ENCODE data around the gene SEPTIN7.

SEPTIN7 gene

DNA sequence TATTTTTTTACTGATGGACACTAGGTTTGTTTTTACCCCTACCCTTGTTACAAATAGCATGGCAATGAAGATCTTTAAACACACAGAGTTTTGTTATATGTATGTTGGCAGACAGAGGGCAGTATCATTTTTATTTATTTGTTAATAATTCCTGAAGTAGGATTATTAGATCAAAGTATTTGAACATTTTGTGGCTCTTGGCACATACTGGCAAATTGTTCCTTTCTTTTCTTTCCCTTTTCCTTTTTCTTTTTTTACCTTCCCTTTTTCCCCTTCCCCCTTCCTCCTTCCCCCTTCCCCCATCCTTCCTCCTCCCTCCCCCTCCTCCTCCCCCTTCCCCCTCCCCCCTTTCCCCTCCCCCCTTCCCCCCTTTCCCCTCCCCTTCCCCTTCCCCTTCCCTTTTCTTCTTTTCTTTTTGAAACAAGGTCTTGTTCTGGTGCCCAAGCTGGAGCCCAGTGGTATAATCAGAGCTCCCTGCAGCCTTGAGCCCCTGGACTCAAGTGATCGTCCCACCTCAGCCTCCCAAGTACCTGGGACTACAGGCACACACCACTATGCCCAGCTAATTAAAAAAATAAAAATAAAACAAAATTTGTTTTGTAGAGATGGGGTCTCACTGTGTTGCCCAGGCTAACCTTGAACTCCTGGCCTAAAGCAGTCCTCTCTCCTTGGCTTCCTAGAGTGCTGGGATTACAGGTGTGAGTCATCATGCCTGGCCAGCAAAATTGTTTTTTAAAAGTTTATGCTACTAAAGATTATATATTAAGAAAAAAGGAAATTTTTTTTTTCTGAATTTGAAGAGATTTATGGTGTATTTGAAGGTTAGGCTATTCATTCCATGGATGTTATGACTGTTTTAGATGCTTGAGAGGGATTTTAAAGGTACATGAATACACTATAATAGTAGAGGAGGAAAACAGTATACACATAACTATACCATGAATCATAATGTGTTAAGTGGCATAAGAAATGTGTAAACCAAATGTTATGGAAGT lies 39.3 kb downstream of the SEPTIN7 start:
- DNase-seq (ENCODE audit: low read depth) = no peak

DNA sequence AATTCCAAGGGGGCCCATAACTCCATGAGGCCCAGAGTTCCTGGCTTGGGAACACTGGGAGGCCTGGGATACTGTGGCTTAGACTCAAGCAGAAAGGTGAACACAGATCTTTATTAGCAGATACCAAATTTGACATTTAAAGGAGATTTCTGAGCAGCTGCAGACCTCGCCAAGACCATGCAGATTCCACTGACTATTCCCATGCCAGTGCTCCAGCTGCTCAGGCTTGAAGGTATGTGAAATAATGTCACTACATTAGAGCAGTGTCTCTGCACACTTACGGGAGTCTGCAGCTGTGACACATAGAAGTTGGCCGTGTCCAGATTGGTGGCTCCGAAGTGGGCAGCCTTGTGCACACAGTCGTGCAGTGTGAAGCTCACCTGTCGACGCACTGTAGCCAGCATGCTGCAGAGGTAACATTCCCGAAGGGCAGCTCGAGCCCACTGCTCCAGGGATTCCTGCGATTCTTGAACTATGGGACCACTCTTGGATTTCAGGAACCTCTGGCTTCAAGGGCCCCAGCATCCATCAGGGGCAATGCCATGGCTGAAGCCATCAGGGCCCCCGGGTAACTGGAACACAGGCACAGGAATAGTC lies 46.1 kb downstream of the SEPTIN7 start:
- no peak for DNase-seq (ENCODE audit: low read depth)

DNA sequence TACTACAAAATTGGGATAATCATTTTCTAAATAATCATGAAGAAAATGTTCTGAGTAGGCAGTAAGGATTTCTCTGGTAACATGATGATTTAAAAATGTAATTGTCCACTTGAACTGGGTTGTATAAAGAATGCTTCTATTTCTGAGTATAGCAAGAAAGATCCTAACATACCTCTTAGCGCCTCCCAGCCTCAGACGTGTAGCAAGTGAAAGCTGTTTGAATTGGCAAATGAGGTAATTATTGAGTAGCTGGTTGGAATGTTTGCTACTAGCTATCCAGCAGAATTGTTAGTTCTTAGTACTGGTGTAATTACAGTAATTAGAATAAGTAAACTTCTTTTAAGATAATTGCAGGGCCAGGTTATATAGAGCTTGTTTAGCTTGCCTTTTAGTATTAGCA lies 47.9 kb downstream of the SEPTIN7 start:
- DNase-seq (ENCODE audit: low read depth) = no peak

DNA sequence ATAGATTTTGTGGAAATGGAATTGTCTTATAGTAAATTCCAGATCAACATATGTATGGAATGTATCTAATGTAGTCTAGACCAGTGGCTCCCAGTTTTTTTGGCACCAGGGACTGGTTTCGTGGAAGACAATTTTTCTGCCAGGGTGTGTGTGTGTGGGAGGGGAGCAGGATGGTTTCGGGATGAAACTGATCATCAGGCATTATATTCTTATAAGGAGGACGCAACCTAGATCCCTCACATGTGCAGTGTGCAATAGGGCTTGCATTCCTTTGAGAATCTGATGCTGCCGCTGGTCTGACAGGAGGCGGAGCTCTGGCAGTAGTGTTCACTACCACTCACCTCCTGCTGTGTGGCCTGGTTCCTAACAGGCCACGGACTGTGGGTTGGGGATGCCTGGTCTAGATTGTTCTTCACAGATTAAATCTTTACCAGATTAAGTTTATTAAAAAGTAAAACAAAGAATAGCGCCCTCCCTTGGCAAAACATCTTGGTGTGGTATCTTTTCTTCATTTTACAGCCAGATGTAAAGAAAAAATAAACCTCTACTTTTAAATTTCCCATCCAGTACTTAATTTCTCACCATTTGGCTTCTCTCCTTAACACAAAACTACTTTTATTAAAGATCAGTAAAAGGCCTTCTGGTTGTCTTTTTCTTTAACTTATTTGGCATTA lies 48.4 kb downstream of the SEPTIN7 start:
- DNase-seq (ENCODE audit: low read depth) = no peak

DNA sequence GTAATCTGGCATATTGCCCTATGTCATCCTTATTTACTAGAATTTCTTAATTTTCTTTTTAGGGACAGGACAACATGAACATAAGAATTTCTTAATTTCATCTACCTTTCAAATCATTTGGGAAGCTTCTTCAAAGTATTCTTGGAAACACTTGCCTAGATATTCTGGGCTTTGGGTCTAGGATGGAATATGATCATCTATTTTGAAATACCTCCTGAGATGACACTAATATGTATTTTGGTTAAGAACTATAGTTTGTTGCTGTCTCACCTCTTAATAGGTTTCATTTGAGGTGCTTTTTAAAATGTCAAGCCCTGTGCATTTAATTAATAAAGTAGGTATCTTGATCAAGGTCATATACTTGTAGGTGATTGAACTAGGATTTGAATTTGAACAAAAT lies 49.1 kb downstream of the SEPTIN7 start:
- DNase-seq (ENCODE audit: low read depth) = no peak
